Measurements from ENCODE around the gene FAM219A. TPM values are rescaled to one million over a fixed set of nuclear protein-coding genes. Genes with fewer than 3 reads are reported as not detected.

Gene FAM219A
- total and polyA plus RNA-seq, 7 donors: 3.0 to 10.2 (median 7.9) TPM

DNA sequence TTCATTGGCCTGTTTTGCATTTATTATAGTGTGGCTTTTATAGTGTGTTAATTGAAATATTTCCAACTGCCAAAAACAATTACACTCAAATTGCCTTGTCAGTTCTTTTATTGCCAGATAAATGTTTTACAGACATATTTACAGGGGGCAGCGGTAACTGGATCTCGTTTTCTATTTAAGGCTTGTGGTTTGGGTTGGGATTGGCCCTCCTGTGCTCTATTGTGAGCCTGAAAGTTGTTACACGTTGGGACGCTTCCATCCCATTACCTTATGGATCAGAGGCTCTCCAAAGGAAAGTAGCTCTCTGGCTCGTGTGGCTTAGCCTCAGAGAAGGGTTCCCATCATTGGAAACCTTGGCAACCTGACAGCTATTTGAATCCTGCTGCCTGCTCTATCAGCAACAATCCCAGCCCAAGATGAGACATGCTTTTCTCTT lies 21.1 kb upstream of the FAM219A start:
- WGBS, 2 donors: 16 to 40% methylated on average over 5 of the region's 5 CpGs
- Histone ChIP-seq H3K36me3 (no peaks in the 10 kb centered on the region), H3K4me3 (no peak overlapping the region), H3K4me1 (no peaks in the 10 kb centered on the region), H3K9me3 (no peaks in the 10 kb centered on the region), H3K27ac (no peak overlapping the region), H3K27me3 (no peaks in the 10 kb centered on the region)
- TF ChIP-seq, protein P1, sequence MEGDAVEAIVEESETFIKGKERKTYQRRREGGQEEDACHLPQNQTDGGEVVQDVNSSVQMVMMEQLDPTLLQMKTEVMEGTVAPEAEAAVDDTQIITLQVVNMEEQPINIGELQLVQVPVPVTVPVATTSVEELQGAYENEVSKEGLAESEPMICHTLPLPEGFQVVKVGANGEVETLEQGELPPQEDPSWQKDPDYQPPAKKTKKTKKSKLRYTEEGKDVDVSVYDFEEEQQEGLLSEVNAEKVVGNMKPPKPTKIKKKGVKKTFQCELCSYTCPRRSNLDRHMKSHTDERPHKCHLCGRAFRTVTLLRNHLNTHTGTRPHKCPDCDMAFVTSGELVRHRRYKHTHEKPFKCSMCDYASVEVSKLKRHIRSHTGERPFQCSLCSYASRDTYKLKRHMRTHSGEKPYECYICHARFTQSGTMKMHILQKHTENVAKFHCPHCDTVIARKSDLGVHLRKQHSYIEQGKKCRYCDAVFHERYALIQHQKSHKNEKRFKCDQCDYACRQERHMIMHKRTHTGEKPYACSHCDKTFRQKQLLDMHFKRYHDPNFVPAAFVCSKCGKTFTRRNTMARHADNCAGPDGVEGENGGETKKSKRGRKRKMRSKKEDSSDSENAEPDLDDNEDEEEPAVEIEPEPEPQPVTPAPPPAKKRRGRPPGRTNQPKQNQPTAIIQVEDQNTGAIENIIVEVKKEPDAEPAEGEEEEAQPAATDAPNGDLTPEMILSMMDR (IDR thresholded peaks at IDR 0.05): no peak
- TF ChIP-seq EP300 (IDR thresholded peaks at IDR 0.05): no peak
- TF ChIP-seq POLR2AphosphoS5 (IDR thresholded peaks at IDR 0.05): no peak
- TF ChIP-seq POLR2A (IDR thresholded peaks at IDR 0.05): no peak
- intact Hi-C loops (cut with DNase I): no loop called here
- DNase-seq: no peak

DNA sequence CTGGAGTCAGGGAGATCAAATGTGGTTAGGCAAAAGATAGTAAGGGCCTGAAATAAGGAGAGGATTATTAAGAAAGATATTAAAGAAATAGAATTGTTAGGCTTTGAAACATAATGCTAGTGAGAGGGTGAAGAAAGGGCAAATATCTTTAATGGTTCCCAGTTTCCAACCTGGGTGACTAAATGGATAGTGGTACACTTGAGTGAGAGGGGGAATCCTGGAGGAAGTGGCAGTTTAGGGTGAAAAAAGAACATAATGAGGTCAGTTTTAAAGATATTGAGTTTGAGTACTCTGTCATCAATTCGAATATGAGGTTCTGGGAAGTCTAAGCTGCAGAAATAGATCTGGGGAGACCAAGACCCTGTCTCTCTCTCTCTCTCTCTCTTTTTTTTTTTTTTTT lies 19.2 kb upstream of the FAM219A start:
- WGBS, 2 donors: 70 to 85% methylated on average over 1 of the region's 1 CpG
- Histone ChIP-seq H3K36me3 (no peaks in the 10 kb centered on the region), H3K27me3 (no peaks in the 10 kb centered on the region), H3K4me3 (no peak overlapping the region), H3K27ac (no peak overlapping the region), H3K4me1 (no peaks in the 10 kb centered on the region), H3K9me3 (no peaks in the 10 kb centered on the region)
- DNase-seq: no peak
- intact Hi-C loops (cut with DNase I): no loop called here
- TF ChIP-seq, protein P1 (IDR thresholded peaks at IDR 0.05): no peak
- TF ChIP-seq POLR2A (IDR thresholded peaks at IDR 0.05): no peak
- no peak for TF ChIP-seq POLR2AphosphoS5 (IDR thresholded peaks at IDR 0.05)
- no peak for TF ChIP-seq EP300 (IDR thresholded peaks at IDR 0.05)

DNA sequence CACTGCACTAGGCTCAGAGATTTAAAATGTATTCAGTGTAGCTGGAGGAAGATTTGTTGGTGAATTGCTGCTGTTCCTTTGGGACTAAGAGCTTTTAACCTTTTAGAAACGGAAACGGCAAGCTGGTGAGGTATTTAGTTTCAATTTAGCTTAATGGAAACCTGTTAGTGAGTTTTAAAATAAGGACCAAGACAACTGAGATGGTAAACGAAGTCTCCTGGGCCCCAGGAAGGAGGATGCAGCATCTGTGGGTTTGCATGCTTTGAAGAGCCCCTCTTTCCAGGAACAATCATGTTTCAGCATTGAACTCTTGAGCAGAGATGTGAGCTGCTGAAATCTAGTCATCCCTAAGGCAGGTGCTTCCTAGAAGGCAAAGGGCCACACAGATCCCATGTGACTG lies 16.7 kb upstream of the FAM219A start:
- Histone ChIP-seq H3K27me3 (no peaks in the 10 kb centered on the region), H3K27ac (no peak overlapping the region), H3K36me3 (no peaks in the 10 kb centered on the region), H3K4me3 (no peak overlapping the region), H3K4me1 (no peaks in the 10 kb centered on the region), H3K9me3 (no peaks in the 10 kb centered on the region)
- intact Hi-C loops (cut with DNase I): no loop called here
- no peak for DNase-seq
- 53 to 69% methylated on average over 3 of the region's 3 CpGs for WGBS, 2 donors
- no peak for TF ChIP-seq POLR2AphosphoS5 (IDR thresholded peaks at IDR 0.05)
- no peak for TF ChIP-seq POLR2A (IDR thresholded peaks at IDR 0.05)
- TF ChIP-seq, protein P1 (IDR thresholded peaks at IDR 0.05): no peak
- no peak for TF ChIP-seq EP300 (IDR thresholded peaks at IDR 0.05)

DNA sequence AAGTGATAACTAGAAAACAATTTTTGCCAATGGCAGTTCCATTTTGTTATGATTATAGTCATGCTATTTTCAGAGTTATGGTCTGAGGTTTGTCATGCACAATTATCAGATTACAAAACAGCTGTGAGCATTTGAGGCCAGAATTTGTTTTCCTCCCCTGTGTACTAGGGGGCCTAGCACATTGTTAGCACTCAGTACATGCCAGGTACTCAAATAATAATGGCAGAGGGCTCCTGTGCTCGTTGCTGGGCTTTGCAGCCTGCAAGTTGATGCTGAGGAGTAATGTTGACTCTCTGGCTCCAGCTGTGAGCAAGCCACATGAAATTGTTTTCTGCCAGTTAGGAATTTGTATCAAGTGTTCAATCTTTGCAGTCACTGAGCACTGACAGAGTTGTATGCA lies 7.1 kb upstream of the FAM219A start:
- no peak for DNase-seq
- H3K36me3 ChIP-seq: no peaks in the 10 kb centered on the region
- H3K4me1 ChIP-seq: peaks cover 0 to 13% (median 5%) of the 10 kb centered on the region in 4 donors
- H3K27ac ChIP-seq: no peak overlapping the region
- no peaks in the 10 kb centered on the region for H3K9me3 ChIP-seq
- intact Hi-C loops (cut with DNase I): no loop called here
- H3K27me3 ChIP-seq: no peaks in the 10 kb centered on the region
- TF ChIP-seq EP300 (IDR thresholded peaks at IDR 0.05) (no peak), POLR2A (IDR thresholded peaks at IDR 0.05) (no peak), POLR2AphosphoS5 (IDR thresholded peaks at IDR 0.05) (no peak)
- TF ChIP-seq, protein P1 (IDR thresholded peaks at IDR 0.05): no peak
- H3K4me3 ChIP-seq: no peak overlapping the region
- WGBS, 2 donors: 30% methylated on average over 1 of the region's 1 CpG

DNA sequence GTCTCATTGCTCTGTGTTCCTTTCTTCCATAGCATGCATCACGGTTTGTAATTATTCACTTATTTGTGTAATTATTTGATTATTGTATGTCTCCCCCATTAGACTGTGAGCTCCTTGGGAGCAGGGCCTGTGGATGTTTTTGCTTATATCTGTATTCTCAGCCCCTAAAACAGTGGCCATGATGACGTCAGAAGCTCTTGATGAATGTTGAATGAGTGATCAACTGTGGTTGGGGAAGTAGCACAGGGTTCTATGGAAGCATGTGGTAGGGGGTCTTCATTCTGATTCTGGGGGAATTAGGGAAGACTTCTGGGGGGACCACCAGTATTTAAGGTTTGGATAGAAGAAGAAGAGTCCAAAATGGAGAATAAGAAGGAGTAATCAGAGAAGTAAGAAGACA lies 6.2 kb upstream of the FAM219A start:
- Histone ChIP-seq H3K4me3 (no peak overlapping the region), H3K36me3 (no peaks in the 10 kb centered on the region), H3K27me3 (no peaks in the 10 kb centered on the region), H3K4me1 (peaks cover 0 to 13% (median 5%) of the 10 kb centered on the region in 4 donors), H3K9me3 (no peaks in the 10 kb centered on the region), H3K27ac (no peak overlapping the region)
- 78 to 79% methylated on average over 2 of the region's 2 CpGs for WGBS, 2 donors
- DNase-seq: no peak
- intact Hi-C loops (cut with DNase I): no loop called here
- no peak for TF ChIP-seq POLR2A (IDR thresholded peaks at IDR 0.05)
- TF ChIP-seq EP300 (IDR thresholded peaks at IDR 0.05): no peak
- no peak for TF ChIP-seq POLR2AphosphoS5 (IDR thresholded peaks at IDR 0.05)
- TF ChIP-seq, protein P1 (IDR thresholded peaks at IDR 0.05): no peak
